Measurements from ENCODE around the gene NELL2.
"Not testable (repeated sequence)": the region's sequence is repeated elsewhere in the genome, so short reads cannot be mapped to it uniquely, and the experiment has no call there.

NELL2 gene

GRCh38 chr12:44842669-44843068 is 33.4 kb downstream of the NELL2 start:
- Mint-ChIP-seq H3K36me3 (ENCODE audit: insufficient read depth) (peaks cover 5% of the 10 kb centered on the region), H3K27me3 (no peaks in the 10 kb centered on the region), H3K27ac (ENCODE audit: low read depth) (peak overlapping the region; percentile 83), H3K4me1 (peaks cover 54% of the 10 kb centered on the region), H3K4me3 (peak overlapping the region; percentile 36), H3K9me3 (peaks cover 5% of the 10 kb centered on the region)
- no peak for DNase-seq (ENCODE audit: low spot score in 2 of 2)
- no peak for ATAC-seq (replicated peaks; ENCODE audit: extremely low read depth, poor library complexity, severe bottlenecking)

GRCh38 chr12:44839785-44840184 is 36.3 kb downstream of the NELL2 start:
- no peak for ATAC-seq (replicated peaks; ENCODE audit: extremely low read depth, poor library complexity, severe bottlenecking)
- peaks cover 62% of the 10 kb centered on the region for H3K4me1 Mint-ChIP-seq
- DNase-seq (ENCODE audit: low spot score in 2 of 2) = no peak
- H3K36me3 Mint-ChIP-seq (ENCODE audit: insufficient read depth) = peaks cover 5% of the 10 kb centered on the region
- no peak overlapping the region for H3K4me3 Mint-ChIP-seq
- H3K9me3 Mint-ChIP-seq = peaks cover 5% of the 10 kb centered on the region
- no peaks in the 10 kb centered on the region for H3K27me3 Mint-ChIP-seq
- no peak overlapping the region for H3K27ac Mint-ChIP-seq (ENCODE audit: low read depth)

GRCh38 chr12:44837114-44837755 is 38.9 kb downstream of the NELL2 start:
- peak overlapping the region; percentile 23 for H3K27ac Mint-ChIP-seq (ENCODE audit: low read depth)

GRCh38 chr12:44835641-44836379 is 40.3 kb downstream of the NELL2 start:
- no peaks in the 10 kb centered on the region for H3K9me3 Mint-ChIP-seq
- peak overlapping the region; percentile 29 for H3K27ac Mint-ChIP-seq (ENCODE audit: low read depth)
- DNase-seq (ENCODE audit: low spot score in 2 of 2) (no peak), ATAC-seq (replicated peaks; ENCODE audit: extremely low read depth, poor library complexity, severe bottlenecking) (peak; percentile 63)
- peaks cover 37% of the 10 kb centered on the region for H3K4me1 Mint-ChIP-seq
- H3K36me3 Mint-ChIP-seq (ENCODE audit: insufficient read depth) = peaks cover 4% of the 10 kb centered on the region
- no peaks in the 10 kb centered on the region for H3K27me3 Mint-ChIP-seq
- H3K4me3 Mint-ChIP-seq = peak overlapping the region; percentile 15

More at GRCh38 chr12:44837114-44837755, 38.9 kb downstream of the NELL2 start:
- no peak for DNase-seq (ENCODE audit: low spot score in 2 of 2)
- Mint-ChIP-seq H3K4me3 (peak overlapping the region; percentile 24), H3K4me1 (peaks cover 42% of the 10 kb centered on the region), H3K36me3 (ENCODE audit: insufficient read depth) (peaks cover 4% of the 10 kb centered on the region), H3K9me3 (peaks cover 5% of the 10 kb centered on the region), H3K27me3 (no peaks in the 10 kb centered on the region)
- ATAC-seq (replicated peaks; ENCODE audit: extremely low read depth, poor library complexity, severe bottlenecking) = peak; percentile 22

GRCh38 chr12:44834996-44835395 is 41.1 kb downstream of the NELL2 start:
- H3K36me3 Mint-ChIP-seq (ENCODE audit: insufficient read depth); ATAC-seq (replicated peaks; ENCODE audit: extremely low read depth, poor library complexity, severe bottlenecking); H3K27me3 Mint-ChIP-seq; H3K9me3 Mint-ChIP-seq; DNase-seq (ENCODE audit: low spot score in 2 of 2): not testable (repeated sequence)
- H3K4me1 Mint-ChIP-seq = peaks cover 38% of the 10 kb centered on the region
- peak overlapping the region; percentile 15 for H3K4me3 Mint-ChIP-seq
- peak overlapping the region; percentile 29 for H3K27ac Mint-ChIP-seq (ENCODE audit: low read depth)

GRCh38 chr12:44833561-44833960 is 42.6 kb downstream of the NELL2 start:
- Mint-ChIP-seq H3K36me3 (ENCODE audit: insufficient read depth) (peaks cover 4% of the 10 kb centered on the region), H3K4me1 (peaks cover 39% of the 10 kb centered on the region), H3K27me3 (no peaks in the 10 kb centered on the region), H3K27ac (ENCODE audit: low read depth) (no peak overlapping the region), H3K4me3 (no peak overlapping the region), H3K9me3 (no peaks in the 10 kb centered on the region)
- DNase-seq (ENCODE audit: low spot score in 2 of 2) (no peak), ATAC-seq (replicated peaks; ENCODE audit: extremely low read depth, poor library complexity, severe bottlenecking) (no peak)

GRCh38 chr12:44830566-44831055 is 45.5 kb downstream of the NELL2 start:
- ATAC-seq (replicated peaks; ENCODE audit: extremely low read depth, poor library complexity, severe bottlenecking) (no peak), DNase-seq (ENCODE audit: low spot score in 2 of 2) (no peak)
- Mint-ChIP-seq H3K27ac (ENCODE audit: low read depth) (peak overlapping the region; percentile 60), H3K27me3 (no peaks in the 10 kb centered on the region), H3K4me3 (no peak overlapping the region), H3K36me3 (ENCODE audit: insufficient read depth) (peaks cover 5% of the 10 kb centered on the region), H3K4me1 (peaks cover 35% of the 10 kb centered on the region), H3K9me3 (peaks cover 4% of the 10 kb centered on the region)

- Mint-ChIP-seq H3K27ac (ENCODE audit: low read depth) (peak overlapping the region; percentile 67), H3K9me3 (peaks cover 4% of the 10 kb centered on the region), H3K4me3 (peak overlapping the region; percentile 46), H3K36me3 (ENCODE audit: insufficient read depth) (peaks cover 5% of the 10 kb centered on the region), H3K4me1 (peaks cover 32% of the 10 kb centered on the region), H3K27me3 (no peaks in the 10 kb centered on the region)
- ATAC-seq (replicated peaks; ENCODE audit: extremely low read depth, poor library complexity, severe bottlenecking) (no peak), DNase-seq (ENCODE audit: low spot score in 2 of 2) (no peak)
These were observed 47.1 kb downstream of the NELL2 start for GRCh38 chr12:44829045-44829444.

- Mint-ChIP-seq H3K4me1 (peaks cover 32% of the 10 kb centered on the region), H3K27ac (ENCODE audit: low read depth) (peak overlapping the region; percentile 67), H3K27me3 (no peaks in the 10 kb centered on the region), H3K9me3 (peaks cover 4% of the 10 kb centered on the region), H3K4me3 (peak overlapping the region; percentile 55), H3K36me3 (ENCODE audit: insufficient read depth) (peaks cover 3% of the 10 kb centered on the region)
- no peak for DNase-seq (ENCODE audit: low spot score in 2 of 2)
- ATAC-seq (replicated peaks; ENCODE audit: extremely low read depth, poor library complexity, severe bottlenecking) = peak; percentile 93
These were observed 48.2 kb downstream of the NELL2 start for GRCh38 chr12:44827832-44828438.

- H3K27ac Mint-ChIP-seq (ENCODE audit: low read depth); H3K36me3 Mint-ChIP-seq (ENCODE audit: insufficient read depth); H3K4me3 Mint-ChIP-seq; ATAC-seq (replicated peaks; ENCODE audit: extremely low read depth, poor library complexity, severe bottlenecking); H3K9me3 Mint-ChIP-seq; DNase-seq (ENCODE audit: low spot score in 2 of 2); H3K27me3 Mint-ChIP-seq: not testable (repeated sequence)
- peaks cover 34% of the 10 kb centered on the region for H3K4me1 Mint-ChIP-seq
These were observed 54.4 kb downstream of the NELL2 start for GRCh38 chr12:44821702-44822101.

- DNase-seq (ENCODE audit: low spot score in 2 of 2) = no peak
- Mint-ChIP-seq H3K9me3 (no peaks in the 10 kb centered on the region), H3K27me3 (no peaks in the 10 kb centered on the region), H3K36me3 (ENCODE audit: insufficient read depth) (peaks cover 3% of the 10 kb centered on the region), H3K4me3 (no peak overlapping the region), H3K27ac (ENCODE audit: low read depth) (peak overlapping the region; percentile 40), H3K4me1 (peaks cover 49% of the 10 kb centered on the region)
- ATAC-seq (replicated peaks; ENCODE audit: extremely low read depth, poor library complexity, severe bottlenecking) = no peak
These were observed 56.2 kb downstream of the NELL2 start for GRCh38 chr12:44819884-44820283.

GRCh38 chr12:44817687-44818086 is 58.4 kb downstream of the NELL2 start:
- H3K27ac Mint-ChIP-seq (ENCODE audit: low read depth) = no peak overlapping the region
- no peak overlapping the region for H3K4me3 Mint-ChIP-seq
- H3K9me3 Mint-ChIP-seq = no peaks in the 10 kb centered on the region
- ATAC-seq (replicated peaks; ENCODE audit: extremely low read depth, poor library complexity, severe bottlenecking) (no peak), DNase-seq (ENCODE audit: low spot score in 2 of 2) (no peak)
- peaks cover 61% of the 10 kb centered on the region for H3K4me1 Mint-ChIP-seq
- H3K36me3 Mint-ChIP-seq (ENCODE audit: insufficient read depth) = peaks cover 3% of the 10 kb centered on the region
- H3K27me3 Mint-ChIP-seq = no peaks in the 10 kb centered on the region
